WTC11 (cell line): Measurements from ENCODE around the gene SEMA7A. TPM values are rescaled to one million over a fixed set of nuclear protein-coding genes. Genes with fewer than 3 reads are reported as not detected.

Source experiments
- ATAC-seq: fragments of 200-7000 bp; cut with Tn5 transposase; 2 replicates; pipeline ENCODE4 v1.10.0; 2021; ENCODE audit warnings: mild to moderate bottlenecking, moderate library complexity
- CTCF ChIA-PET: fragments of 300-600 bp; sonication (Branson Sonifier 250); formaldehyde crosslinking; loops from one replicate; lab custom pipeline; 2021; ENCODE audit warnings: antibody characterized with exemption; lab: Charles Lee
- POLR2A ChIA-PET: fragments of 350-600 bp; sonication (Branson Sonifier 250); formaldehyde crosslinking; loops from one replicate; lab custom pipeline; 2021; ENCODE audit warnings: antibody characterized with exemption; lab: Charles Lee
- DNase-seq: peaks from one replicate; pipeline ENCODE4 v3.0.0; 2021; ENCODE audit warnings: low spot score
- H3K27ac Mint-ChIP-seq: 2 replicates; pipeline ENCODE4 v1.8.0; 2021; ENCODE audit warnings: mixed read lengths
- H3K27me3 Mint-ChIP-seq: 2 replicates; pipeline ENCODE4 v1.8.0; 2021; ENCODE audit warnings: low read depth, mild to moderate bottlenecking, moderate library complexity, mixed read lengths
- H3K36me3 Mint-ChIP-seq: 2 replicates; pipeline ENCODE4 v1.8.0; 2021; ENCODE audit warnings: mixed read lengths
- H3K4me1 Mint-ChIP-seq: 2 replicates; pipeline ENCODE4 v1.8.0; 2022; ENCODE audit warnings: mixed read lengths
- H3K4me3 Mint-ChIP-seq: 2 replicates; pipeline ENCODE4 v1.8.0; 2021; ENCODE audit warnings: mild to moderate bottlenecking, moderate library complexity, mixed read lengths
- H3K9me3 Mint-ChIP-seq: 2 replicates; pipeline ENCODE4 v1.8.0; 2021; ENCODE audit warnings: mixed read lengths
- ATF1 ChIP-seq: sonication (generic); formaldehyde crosslinking; IDR thresholded peaks from 2 replicates; pipeline ENCODE4 v1.8.1; 2023; ENCODE audit warnings: mild to moderate bottlenecking, moderate library complexity, missing genetic modification reagents
- E2F1 ChIP-seq: sonication (generic); formaldehyde crosslinking; IDR thresholded peaks from 2 replicates; pipeline ENCODE4 v1.8.0; 2022; ENCODE audit warnings: mild to moderate bottlenecking, missing genetic modification reagents
- ESRRA ChIP-seq: sonication (generic); formaldehyde crosslinking; IDR thresholded peaks from 2 replicates; pipeline ENCODE4 v1.8.1; 2022; ENCODE audit warnings: mild to moderate bottlenecking, missing genetic modification reagents, borderline replicate concordance
- MLX ChIP-seq: sonication (generic); formaldehyde crosslinking; IDR thresholded peaks from 2 replicates; pipeline ENCODE4 v1.8.1; 2023; ENCODE audit warnings: mild to moderate bottlenecking, missing genetic modification reagents, moderate library complexity
- SOX15 ChIP-seq: fragments of 250-450 bp; sonication (Bioruptor Pico); IDR thresholded peaks from 2 replicates; pipeline ENCODE4 v1.9.0; 2021; ENCODE audit warnings: mild to moderate bottlenecking
- SP1 ChIP-seq: sonication (generic); formaldehyde crosslinking; conservative IDR thresholded peaks from 2 replicates; pipeline ENCODE4 v1.8.1; 2022; ENCODE audit warnings: missing genetic modification reagents
- ZNF138 ChIP-seq: sonication (generic); formaldehyde crosslinking; conservative IDR thresholded peaks from 2 replicates; pipeline ENCODE4 v1.8.1; 2022; ENCODE audit warnings: mild to moderate bottlenecking, moderate library complexity, missing genetic modification reagents
- ZNF423 ChIP-seq: fragments of 250-450 bp; sonication (Bioruptor Pico); IDR thresholded peaks from 2 replicates; pipeline ENCODE4 v2.1.2; 2022; ENCODE audit warnings: mild to moderate bottlenecking, moderate library complexity
- ZNF671 ChIP-seq: fragments of 250-450 bp; sonication (Bioruptor Pico); IDR thresholded peaks from 2 replicates; pipeline ENCODE4 v1.8.0; 2021; ENCODE audit warnings: mild to moderate bottlenecking
- total RNA-seq: library from RNA; stranded (reverse); gene quantifications from 3 replicates; pipeline ENCODE4 v1.2.3, GENCODE V29; 2021
- TF ChIP-seq, protein P1 (sequence below): fragments of 250-450 bp; sonication (Bioruptor Pico); IDR thresholded peaks from 2 replicates; pipeline ENCODE4 v1.8.0; 2021; ENCODE audit warnings: mild to moderate bottlenecking
- TF ChIP-seq, protein P2 (sequence below): sonication (generic); formaldehyde crosslinking; IDR thresholded peaks from 2 replicates; pipeline ENCODE4 v1.8.0; 2023; ENCODE audit warnings: mild to moderate bottlenecking, missing genetic modification reagents
- TF ChIP-seq, protein P3 (sequence below): sonication (generic); formaldehyde crosslinking; IDR thresholded peaks from 2 replicates; pipeline ENCODE4 v1.8.0; 2022; ENCODE audit warnings: mild to moderate bottlenecking, missing genetic modification reagents
- TF ChIP-seq, protein P4 (sequence below): fragments of 250-450 bp; sonication (Bioruptor Pico); IDR thresholded peaks from 2 replicates; pipeline ENCODE4 v1.9.0; 2021; ENCODE audit warnings: mild to moderate bottlenecking, borderline replicate concordance
- TF ChIP-seq, protein P5 (sequence below): fragments of 200-600 bp; IDR thresholded peaks from 2 replicates; pipeline ENCODE4 v1.8.0; 2022; ENCODE audit warnings: antibody characterized with exemption
- TF ChIP-seq, protein P6 (sequence below): fragments of 250-450 bp; sonication (Bioruptor Pico); IDR thresholded peaks from 2 replicates; pipeline ENCODE4 v1.9.0; 2021; ENCODE audit warnings: mild to moderate bottlenecking

The SEMA7A gene
- total RNA-seq, 1 experiment from 2014 or later = 17.9 TPM

GRCh38 chr15:74374648-74375302 is 59.0 kb downstream of the SEMA7A start (continued):
- TF ChIP-seq, protein P1, sequence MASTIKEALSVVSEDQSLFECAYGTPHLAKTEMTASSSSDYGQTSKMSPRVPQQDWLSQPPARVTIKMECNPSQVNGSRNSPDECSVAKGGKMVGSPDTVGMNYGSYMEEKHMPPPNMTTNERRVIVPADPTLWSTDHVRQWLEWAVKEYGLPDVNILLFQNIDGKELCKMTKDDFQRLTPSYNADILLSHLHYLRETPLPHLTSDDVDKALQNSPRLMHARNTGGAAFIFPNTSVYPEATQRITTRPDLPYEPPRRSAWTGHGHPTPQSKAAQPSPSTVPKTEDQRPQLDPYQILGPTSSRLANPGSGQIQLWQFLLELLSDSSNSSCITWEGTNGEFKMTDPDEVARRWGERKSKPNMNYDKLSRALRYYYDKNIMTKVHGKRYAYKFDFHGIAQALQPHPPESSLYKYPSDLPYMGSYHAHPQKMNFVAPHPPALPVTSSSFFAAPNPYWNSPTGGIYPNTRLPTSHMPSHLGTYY = no peak
- TF ChIP-seq, protein P2, sequence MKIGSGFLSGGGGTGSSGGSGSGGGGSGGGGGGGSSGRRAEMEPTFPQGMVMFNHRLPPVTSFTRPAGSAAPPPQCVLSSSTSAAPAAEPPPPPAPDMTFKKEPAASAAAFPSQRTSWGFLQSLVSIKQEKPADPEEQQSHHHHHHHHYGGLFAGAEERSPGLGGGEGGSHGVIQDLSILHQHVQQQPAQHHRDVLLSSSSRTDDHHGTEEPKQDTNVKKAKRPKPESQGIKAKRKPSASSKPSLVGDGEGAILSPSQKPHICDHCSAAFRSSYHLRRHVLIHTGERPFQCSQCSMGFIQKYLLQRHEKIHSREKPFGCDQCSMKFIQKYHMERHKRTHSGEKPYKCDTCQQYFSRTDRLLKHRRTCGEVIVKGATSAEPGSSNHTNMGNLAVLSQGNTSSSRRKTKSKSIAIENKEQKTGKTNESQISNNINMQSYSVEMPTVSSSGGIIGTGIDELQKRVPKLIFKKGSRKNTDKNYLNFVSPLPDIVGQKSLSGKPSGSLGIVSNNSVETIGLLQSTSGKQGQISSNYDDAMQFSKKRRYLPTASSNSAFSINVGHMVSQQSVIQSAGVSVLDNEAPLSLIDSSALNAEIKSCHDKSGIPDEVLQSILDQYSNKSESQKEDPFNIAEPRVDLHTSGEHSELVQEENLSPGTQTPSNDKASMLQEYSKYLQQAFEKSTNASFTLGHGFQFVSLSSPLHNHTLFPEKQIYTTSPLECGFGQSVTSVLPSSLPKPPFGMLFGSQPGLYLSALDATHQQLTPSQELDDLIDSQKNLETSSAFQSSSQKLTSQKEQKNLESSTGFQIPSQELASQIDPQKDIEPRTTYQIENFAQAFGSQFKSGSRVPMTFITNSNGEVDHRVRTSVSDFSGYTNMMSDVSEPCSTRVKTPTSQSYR = no peak
- TF ChIP-seq SOX15 (CRISPR knock-in tag) = no peak
- TF ChIP-seq ATF1 = no peak
- TF ChIP-seq ZNF671 (CRISPR knock-in tag) = no peak
- TF ChIP-seq, protein P3, sequence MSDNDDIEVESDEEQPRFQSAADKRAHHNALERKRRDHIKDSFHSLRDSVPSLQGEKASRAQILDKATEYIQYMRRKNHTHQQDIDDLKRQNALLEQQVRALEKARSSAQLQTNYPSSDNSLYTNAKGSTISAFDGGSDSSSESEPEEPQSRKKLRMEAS (CRISPR knock-in tag) = 0 out of 2 replicates have a peak, but pooled peaks have one; percentile 2
- TF ChIP-seq ESRRA (CRISPR knock-in tag) = no peak
- TF ChIP-seq SP1 (CRISPR knock-in tag) = peak; percentile 16; the same call in 1 of the 2 replicates
- TF ChIP-seq, protein P4, sequence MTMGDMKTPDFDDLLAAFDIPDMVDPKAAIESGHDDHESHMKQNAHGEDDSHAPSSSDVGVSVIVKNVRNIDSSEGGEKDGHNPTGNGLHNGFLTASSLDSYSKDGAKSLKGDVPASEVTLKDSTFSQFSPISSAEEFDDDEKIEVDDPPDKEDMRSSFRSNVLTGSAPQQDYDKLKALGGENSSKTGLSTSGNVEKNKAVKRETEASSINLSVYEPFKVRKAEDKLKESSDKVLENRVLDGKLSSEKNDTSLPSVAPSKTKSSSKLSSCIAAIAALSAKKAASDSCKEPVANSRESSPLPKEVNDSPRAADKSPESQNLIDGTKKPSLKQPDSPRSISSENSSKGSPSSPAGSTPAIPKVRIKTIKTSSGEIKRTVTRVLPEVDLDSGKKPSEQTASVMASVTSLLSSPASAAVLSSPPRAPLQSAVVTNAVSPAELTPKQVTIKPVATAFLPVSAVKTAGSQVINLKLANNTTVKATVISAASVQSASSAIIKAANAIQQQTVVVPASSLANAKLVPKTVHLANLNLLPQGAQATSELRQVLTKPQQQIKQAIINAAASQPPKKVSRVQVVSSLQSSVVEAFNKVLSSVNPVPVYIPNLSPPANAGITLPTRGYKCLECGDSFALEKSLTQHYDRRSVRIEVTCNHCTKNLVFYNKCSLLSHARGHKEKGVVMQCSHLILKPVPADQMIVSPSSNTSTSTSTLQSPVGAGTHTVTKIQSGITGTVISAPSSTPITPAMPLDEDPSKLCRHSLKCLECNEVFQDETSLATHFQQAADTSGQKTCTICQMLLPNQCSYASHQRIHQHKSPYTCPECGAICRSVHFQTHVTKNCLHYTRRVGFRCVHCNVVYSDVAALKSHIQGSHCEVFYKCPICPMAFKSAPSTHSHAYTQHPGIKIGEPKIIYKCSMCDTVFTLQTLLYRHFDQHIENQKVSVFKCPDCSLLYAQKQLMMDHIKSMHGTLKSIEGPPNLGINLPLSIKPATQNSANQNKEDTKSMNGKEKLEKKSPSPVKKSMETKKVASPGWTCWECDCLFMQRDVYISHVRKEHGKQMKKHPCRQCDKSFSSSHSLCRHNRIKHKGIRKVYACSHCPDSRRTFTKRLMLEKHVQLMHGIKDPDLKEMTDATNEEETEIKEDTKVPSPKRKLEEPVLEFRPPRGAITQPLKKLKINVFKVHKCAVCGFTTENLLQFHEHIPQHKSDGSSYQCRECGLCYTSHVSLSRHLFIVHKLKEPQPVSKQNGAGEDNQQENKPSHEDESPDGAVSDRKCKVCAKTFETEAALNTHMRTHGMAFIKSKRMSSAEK (CRISPR knock-in tag) = no peak
- TF ChIP-seq MLX (CRISPR knock-in tag) = peak; percentile 45; the same call in 1 of the 2 replicates
- TF ChIP-seq, all 79 proteins: peak for 5

DNA sequence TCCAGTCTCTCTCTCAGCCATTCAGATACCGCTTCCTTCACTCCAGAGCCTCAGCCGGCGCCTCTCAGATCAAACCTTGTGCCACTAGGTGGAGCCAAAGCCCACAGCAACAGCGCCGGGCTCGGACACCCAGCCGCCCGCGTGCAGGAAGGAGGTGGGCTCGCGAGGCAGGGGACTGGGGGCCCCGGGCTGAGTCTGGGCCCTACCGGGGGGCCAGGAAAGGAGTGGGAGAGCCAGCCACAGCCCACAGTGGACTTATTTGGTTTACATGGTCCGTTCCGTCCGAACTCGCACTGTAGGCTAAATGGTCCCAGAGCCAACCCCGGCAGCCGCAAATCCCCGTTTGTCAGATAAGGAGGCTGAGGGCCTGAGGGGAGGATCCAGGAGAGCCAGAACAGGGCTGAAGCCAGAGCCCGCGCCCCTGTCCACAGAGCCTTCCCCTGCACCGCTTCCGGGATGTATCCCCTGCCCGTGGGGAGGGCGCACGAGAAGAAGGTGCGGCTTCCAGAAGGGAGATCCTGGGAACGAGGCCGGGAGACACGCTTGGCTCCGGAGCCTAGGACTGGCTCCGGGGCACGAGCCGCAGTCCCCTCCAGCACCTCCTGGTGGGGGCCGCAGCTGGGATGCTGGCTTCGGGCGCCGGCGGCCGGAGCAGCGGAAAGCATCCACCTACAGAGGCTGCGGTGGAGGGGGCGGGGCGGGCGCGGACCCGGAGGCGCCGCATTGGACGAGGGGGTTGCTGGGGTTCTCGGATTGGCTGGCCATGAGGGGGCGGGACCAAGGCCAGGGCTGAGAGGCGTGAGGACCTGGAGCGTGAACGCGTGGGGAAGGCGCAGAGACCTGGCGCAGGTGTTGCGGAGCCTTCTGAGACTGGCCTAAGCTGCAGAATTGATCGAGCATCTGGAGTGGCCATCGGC is 59.8 kb downstream of the SEMA7A start:
- Mint-ChIP-seq H3K27ac (peak overlapping the region; percentile 63; the same call in 1 of the 2 replicates), H3K4me1 (peaks cover 19% of the 10 kb centered on the region), H3K36me3 (no peaks in the 10 kb centered on the region), H3K27me3 (no peaks in the 10 kb centered on the region; the same call in 1 of the 2 replicates), H3K9me3 (no peaks in the 10 kb centered on the region), H3K4me3 (peak overlapping the region; percentile 70)
- ChIA-PET CTCF (interaction anchor here (0.5 to 3.8 kb wide), 44 partner anchors 8 to 460 kb away, joined by 3 to 36 read pairs (median 4); partner anchors contain the start of genes ARID3B, CPLX3, PML and SEMA7A), POLR2A (interaction anchor here (0.6 to 1.0 kb wide), 4 partner anchors 51 to 386 kb away, joined by 3 to 5 read pairs (median 4); no protein-coding TSS in a partner anchor)
- peak; percentile 92 for ATAC-seq
- DNase-seq = peak; percentile 97
- TF ChIP-seq, protein P5, sequence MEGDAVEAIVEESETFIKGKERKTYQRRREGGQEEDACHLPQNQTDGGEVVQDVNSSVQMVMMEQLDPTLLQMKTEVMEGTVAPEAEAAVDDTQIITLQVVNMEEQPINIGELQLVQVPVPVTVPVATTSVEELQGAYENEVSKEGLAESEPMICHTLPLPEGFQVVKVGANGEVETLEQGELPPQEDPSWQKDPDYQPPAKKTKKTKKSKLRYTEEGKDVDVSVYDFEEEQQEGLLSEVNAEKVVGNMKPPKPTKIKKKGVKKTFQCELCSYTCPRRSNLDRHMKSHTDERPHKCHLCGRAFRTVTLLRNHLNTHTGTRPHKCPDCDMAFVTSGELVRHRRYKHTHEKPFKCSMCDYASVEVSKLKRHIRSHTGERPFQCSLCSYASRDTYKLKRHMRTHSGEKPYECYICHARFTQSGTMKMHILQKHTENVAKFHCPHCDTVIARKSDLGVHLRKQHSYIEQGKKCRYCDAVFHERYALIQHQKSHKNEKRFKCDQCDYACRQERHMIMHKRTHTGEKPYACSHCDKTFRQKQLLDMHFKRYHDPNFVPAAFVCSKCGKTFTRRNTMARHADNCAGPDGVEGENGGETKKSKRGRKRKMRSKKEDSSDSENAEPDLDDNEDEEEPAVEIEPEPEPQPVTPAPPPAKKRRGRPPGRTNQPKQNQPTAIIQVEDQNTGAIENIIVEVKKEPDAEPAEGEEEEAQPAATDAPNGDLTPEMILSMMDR = peak; percentile 85
- TF ChIP-seq ZNF423 (CRISPR knock-in tag) = peak; percentile 59; the same call in 1 of the 2 replicates
- no peak for TF ChIP-seq ZNF138 (CRISPR knock-in tag)
- TF ChIP-seq, protein P6, sequence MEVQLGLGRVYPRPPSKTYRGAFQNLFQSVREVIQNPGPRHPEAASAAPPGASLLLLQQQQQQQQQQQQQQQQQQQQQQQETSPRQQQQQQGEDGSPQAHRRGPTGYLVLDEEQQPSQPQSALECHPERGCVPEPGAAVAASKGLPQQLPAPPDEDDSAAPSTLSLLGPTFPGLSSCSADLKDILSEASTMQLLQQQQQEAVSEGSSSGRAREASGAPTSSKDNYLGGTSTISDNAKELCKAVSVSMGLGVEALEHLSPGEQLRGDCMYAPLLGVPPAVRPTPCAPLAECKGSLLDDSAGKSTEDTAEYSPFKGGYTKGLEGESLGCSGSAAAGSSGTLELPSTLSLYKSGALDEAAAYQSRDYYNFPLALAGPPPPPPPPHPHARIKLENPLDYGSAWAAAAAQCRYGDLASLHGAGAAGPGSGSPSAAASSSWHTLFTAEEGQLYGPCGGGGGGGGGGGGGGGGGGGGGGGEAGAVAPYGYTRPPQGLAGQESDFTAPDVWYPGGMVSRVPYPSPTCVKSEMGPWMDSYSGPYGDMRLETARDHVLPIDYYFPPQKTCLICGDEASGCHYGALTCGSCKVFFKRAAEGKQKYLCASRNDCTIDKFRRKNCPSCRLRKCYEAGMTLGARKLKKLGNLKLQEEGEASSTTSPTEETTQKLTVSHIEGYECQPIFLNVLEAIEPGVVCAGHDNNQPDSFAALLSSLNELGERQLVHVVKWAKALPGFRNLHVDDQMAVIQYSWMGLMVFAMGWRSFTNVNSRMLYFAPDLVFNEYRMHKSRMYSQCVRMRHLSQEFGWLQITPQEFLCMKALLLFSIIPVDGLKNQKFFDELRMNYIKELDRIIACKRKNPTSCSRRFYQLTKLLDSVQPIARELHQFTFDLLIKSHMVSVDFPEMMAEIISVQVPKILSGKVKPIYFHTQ (CRISPR knock-in tag) = no peak
- TF ChIP-seq MLX (CRISPR knock-in tag) = no peak
- TF ChIP-seq SOX15 (CRISPR knock-in tag) = no peak
- no peak for TF ChIP-seq E2F1 (CRISPR knock-in tag)
